Left lobe of liver (tissue), 2 donors: Measurements from ENCODE around the gene LRRC23. TPM values are rescaled to one million over a fixed set of nuclear protein-coding genes. Genes with fewer than 3 reads are reported as not detected.

Experiments
- ATAC-seq: fragments of 200-7000 bp; cut with Tn5 transposase; one replicate; pipeline ENCODE4 v1.9.1; 2020; ENCODE audit warnings: mild to moderate bottlenecking, moderate library complexity
- DNase-seq: peaks from one replicate; pipeline ENCODE4 v3.0.0-alpha.2; 2020; ENCODE audit warnings: low spot score
- total RNA-seq: library from RNA; stranded (reverse); gene quantifications from one replicate; pipeline ENCODE4 v1.2.1, GENCODE V29; 2021
- donor health status: DM: no; HTN: no; CAD: no; lungs with moderate emphysema.
- donor health status: DM: no; HTN: yes; CAD: no.

LRRC23 gene
- total RNA-seq, 1 donor from 2014 or later, result 1.9 TPM

DNA sequence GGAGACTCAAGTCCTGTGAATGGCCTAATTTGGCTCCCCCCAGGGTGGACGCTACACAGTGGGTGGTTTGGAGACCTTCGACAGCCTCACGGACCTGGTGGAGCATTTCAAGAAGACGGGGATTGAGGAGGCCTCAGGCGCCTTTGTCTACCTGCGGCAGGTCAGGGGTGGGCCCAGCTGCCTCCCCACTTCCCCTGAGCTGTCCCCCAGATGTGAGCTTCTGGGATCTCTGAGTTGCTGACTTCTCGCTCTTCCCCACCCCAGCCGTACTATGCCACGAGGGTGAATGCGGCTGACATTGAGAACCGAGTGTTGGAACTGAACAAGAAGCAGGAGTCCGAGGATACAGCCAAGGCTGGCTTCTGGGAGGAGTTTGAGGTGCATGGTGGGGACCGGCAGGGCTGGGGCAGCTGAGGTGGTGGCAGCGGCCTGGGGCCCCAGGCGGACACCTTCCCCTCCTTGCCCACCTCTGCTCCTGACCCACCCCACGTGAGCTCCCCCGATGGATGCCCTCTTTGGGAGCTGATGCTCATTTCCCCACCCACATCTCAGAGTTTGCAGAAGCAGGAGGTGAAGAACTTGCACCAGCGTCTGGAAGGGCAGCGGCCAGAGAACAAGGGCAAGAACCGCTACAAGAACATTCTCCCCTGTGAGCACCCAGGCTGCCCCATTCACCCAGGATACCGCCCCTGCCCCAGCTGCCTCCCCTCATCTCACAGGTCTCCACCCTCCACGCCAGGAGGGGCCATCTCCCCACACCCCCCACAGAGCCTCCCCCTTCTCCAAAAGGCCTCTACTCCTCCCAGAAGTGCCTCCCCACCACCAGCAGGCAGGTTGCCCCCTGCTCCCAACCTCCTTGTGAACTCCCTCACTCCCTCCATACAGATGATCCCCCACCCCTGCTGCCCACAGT, 50.7 kb downstream of the LRRC23 start:
- ATAC-seq (no peak), DNase-seq (no peak)

DNA sequence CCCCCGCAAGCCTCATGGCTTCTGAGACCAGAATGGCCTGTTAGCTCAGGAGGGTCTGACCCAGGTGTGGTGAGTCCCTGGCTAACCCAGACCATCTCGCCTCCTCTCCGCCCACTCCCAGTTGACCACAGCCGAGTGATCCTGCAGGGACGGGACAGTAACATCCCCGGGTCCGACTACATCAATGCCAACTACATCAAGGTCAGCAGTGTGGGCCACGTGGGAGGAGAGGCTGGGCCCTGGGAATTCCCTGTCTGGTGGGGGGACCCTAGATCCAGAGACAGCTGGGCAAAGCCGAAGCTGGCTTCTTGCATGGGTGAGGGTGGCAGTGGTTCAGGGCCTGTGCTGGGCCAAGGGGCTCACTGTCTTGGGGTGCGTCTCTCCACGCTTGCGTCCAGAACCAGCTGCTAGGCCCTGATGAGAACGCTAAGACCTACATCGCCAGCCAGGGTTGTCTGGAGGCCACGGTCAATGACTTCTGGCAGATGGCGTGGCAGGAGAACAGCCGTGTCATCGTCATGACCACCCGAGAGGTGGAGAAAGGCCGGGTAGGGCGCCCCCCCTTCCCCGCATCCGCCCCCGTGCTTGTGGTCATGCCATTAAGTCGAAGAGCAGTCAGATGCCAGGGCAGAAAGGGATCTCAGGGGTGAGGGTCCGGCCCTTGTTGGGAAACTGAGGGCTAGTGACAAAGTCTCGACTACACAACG, 51.6 kb downstream of the LRRC23 start:
- ATAC-seq (no peak), DNase-seq (no peak)

DNA sequence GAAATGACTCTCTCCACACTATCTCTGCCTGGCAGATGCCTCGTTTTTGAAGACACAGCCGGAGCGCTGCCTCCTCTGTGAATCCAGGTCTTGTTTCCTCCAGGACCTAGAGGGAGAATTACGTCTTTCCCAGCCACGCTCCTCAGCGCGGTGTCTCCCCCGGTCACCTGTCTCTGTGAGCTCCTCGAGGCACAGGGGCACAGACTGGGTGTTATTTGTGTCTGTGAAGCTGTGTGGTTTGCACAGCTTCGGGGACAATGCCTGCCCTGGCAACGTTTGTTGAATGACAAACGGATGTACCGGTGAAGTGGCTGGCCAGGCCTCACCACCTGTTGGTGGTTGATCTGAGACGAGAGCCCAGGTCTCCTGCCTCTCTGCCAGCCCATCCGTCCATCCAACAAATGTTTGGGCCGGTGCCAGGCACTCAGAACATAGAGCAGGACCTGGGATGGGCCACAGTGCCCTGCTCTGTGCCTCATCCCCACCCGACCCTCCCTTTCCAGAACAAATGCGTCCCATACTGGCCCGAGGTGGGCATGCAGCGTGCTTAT, 52.6 kb downstream of the LRRC23 start:
- DNase-seq, result no peak
- no peak for ATAC-seq

DNA sequence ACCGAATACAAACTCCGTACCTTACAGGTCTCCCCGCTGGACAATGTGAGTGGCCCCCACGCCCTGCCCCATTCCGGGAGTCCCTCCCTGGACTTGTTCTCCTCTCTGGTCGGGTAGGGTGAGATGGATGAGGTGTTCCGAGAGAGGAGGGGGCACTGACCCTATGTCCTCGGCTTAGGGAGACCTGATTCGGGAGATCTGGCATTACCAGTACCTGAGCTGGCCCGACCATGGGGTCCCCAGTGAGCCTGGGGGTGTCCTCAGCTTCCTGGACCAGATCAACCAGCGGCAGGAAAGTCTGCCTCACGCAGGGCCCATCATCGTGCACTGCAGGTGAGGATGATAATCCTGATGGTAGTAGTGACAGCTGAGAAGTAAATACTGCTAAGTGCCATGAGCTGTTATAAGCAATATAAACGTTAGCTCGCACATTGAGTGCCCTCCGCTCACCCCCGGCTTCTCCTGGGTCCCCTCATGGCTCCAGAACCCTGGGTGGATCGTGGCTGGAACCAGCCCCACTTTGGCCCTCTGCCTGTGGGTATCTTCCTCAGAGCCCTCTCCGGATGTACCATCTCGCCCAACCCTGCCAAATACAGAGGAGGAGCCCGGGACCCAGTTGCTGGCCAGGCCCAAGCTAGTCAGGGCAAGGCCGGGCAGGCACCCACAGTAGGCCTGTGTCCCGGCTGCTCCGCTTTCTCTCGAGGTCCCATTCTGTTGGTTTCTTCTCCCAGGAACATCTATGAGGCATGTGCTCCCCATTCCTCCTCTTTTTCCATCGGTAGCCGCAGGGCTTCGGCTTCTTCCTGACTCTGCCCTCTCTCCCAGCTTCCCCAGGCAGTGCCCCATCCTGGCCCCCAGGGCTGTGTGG, 53.4 kb downstream of the LRRC23 start:
- DNase-seq (peak; percentile 46), ATAC-seq (no peak)

DNA sequence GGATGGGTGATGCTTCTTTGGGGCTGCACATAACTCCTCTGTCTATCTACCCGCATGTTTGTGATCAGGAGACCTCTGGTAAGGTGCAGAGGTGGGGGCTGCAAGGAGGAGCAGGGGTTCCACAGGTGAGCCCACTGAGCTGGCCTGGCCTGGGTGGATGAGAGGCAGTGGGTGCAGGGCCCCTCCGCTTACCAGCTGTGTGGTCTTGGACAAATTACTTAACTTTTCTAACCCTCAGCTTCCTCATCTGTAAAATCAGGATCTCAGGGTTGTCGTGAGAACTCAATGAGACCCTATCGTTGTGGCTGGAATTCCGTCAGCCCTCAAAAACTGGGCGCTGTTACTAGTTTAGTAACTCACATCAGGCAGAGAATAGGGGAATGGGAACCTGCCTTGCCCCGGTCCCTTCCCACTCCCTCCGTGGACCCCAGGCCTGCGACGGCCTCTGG, 54.0 kb downstream of the LRRC23 start:
- ATAC-seq (no peak), DNase-seq (no peak)

DNA sequence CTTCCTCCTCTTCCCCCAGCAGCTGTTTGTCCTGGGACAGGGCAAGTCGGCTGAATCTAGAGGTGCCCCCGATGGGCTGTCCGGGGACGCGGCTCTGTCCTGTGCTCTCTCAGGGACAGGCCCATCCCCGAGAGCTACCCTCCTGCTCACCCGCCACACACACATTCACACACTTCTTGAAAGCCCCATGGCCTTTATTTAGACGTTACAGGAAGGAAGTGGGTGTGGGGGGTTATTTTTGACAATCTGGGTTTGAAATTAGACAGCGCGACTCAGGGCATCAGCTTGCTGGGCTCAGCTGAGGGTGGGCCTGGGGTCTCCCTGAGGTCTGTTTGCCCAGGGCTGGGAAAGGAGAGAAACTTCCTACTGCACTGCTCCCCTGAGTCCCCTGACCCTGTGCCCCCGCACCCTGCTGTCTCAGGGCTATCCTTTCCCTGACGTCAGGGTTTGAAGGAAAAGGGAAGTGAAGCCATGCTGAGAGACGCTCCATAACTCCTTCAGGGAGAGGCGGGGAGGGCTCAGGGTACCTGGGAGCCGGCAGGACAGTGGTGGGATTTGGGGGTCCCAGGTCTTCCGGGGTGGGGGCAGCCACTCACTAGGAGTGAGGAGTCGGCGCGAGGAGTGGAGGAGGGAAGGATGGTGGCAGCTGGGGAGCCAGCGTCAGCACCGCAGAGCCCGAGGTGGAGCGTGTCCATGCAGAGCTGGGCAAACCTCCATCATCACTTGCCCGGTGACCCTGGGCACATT, 54.6 kb downstream of the LRRC23 start:
- ATAC-seq (no peak), DNase-seq (peak; percentile 48)

DNA sequence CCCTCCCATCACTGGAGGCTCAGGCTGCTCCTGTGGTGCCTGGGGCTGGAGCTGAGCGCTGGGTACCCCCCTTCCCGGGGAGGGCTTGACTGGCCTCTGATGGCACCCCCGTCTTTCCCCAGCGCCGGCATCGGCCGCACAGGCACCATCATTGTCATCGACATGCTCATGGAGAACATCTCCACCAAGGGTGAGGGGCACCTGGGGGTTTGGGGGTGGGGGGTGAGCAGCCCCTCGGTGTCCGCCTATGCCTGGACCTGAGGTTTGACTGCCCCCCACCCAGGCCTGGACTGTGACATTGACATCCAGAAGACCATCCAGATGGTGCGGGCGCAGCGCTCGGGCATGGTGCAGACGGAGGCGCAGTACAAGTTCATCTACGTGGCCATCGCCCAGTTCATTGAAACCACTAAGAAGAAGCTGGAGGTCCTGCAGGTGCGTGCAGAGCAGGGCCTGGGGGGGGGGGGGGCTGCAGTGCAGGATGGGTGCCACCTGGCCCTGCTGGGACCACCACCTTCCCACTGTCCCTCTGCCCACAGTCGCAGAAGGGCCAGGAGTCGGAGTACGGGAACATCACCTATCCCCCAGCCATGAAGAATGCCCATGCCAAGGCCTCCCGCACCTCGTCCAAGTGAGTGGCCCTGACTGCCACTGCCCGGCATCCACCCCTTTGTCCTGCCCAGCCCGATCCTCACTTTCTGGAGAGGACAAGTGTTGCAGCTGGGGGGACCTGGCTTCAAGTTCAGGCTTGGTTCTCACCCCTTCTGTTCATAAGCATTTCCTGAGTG, 55.4 kb downstream of the LRRC23 start:
- DNase-seq (no peak), ATAC-seq (no peak)

DNA sequence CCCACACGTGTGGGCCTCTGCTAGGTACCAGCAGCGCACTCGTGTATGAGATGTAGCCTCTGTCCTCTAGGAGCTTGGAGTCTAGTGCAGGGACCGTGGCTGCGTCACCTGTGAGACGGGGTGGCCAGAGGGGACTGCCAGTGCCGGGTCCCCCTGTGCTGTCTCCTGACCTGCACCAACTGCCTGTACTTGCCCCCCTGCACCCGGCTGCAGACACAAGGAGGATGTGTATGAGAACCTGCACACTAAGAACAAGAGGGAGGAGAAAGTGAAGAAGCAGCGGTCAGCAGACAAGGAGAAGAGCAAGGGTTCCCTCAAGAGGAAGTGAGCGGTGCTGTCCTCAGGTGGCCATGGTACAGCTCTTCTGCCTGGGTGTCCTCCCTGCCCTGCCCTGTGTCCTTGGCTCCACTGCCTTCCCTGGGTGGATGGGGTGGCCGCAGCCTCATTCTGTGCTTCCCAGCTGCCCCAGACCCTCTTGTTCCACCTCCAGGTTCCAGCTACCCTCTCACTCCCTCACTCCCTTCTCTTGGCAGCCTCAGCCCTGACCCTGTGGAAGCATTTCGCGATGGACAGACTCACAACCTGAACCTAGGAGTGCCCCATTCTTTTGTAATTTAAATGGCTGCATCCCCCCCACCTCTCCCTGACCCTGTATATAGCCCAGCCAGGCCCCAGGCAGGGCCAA, 56.1 kb downstream of the LRRC23 start:
- DNase-seq (peak; percentile 53), ATAC-seq (peak; percentile 46)

DNA sequence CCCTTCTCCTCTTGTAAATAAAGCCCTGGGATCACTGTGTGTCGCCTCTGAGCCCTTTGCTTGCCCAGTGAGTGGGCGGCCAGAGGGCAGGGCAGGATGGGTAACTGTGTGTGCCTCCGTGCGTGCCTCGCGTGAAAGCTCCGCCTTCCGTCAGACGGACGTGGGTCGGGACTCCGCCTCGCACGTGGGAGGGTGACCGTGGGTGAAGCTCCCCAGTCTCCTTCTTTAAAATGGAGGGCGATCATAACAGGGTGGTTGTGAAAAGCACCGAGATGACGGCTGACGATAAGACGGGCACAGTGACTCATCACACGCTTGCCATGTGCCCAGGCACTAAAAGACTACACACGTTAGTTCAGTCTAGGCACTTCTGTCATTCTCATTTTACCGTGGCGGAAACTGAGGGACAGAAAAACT, 56.7 kb downstream of the LRRC23 start:
- peak; percentile 76 for ATAC-seq
- DNase-seq, result peak; percentile 83

DNA sequence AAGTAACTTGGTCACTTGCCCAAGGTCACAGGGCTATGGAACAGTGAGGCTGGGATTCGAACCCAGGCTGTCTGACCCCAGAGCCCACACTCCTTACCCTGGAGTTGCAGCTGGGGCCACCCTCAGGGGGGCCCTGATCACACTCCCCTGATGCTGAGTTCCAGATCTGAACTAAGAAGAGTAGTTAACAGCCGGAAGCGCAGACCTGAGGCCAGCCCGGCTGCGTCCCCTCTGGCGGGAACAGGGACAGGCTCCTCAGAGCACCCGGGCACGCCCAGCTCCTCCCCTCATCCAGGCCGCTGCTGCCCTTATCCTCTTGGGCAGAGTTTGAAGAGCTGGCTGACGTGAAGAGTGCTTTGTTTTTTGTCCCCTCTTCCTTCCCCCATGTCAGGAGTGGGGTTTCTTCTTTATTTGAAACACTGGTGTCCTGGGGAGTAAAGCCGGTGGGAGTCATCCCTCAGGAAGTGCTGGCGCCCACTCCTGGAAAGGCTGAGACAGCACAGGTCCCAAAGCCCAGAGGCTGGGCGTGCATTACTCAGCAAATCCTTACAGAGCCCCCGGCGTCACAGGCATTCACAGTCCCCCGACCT, 57.2 kb downstream of the LRRC23 start:
- DNase-seq, result peak; percentile 54
- ATAC-seq, result peak; percentile 39

DNA sequence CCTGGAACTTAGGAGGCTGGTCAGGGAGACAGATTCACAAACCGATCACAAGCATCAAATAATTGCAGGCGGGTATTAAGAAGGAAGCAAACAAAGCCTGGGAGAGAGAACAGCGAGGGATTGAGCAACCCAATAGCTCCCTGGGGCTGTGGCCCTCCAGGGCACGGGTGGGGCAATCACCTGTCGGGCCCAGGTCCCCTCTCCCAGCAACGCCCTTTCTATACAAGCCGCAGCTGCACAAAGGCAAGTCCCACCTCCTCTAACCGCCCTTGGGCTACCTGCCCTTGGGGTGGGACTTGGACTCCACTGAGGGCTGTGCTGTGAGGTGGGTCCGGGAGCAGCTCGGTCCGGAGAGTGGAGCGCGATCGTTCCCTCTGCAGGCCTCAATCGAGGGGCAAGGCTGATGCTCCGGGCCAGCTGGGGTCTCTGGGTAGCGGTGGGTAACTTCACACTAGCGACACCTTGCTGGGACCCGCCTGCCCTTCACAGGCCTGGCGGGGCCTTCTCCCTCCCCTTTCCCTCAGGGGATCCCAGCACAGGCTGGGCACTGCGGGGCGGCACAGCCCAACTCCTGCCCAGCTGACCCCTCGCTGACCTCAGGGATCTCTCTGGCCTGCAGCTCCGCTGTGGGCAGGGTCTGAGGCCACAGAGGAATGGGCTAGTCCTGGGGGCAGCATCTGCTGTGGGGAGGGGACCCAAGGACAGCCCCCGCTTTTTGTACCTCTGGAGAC, 57.8 kb downstream of the LRRC23 start:
- ATAC-seq, result peak; percentile 8
- peak; percentile 48 for DNase-seq

DNA sequence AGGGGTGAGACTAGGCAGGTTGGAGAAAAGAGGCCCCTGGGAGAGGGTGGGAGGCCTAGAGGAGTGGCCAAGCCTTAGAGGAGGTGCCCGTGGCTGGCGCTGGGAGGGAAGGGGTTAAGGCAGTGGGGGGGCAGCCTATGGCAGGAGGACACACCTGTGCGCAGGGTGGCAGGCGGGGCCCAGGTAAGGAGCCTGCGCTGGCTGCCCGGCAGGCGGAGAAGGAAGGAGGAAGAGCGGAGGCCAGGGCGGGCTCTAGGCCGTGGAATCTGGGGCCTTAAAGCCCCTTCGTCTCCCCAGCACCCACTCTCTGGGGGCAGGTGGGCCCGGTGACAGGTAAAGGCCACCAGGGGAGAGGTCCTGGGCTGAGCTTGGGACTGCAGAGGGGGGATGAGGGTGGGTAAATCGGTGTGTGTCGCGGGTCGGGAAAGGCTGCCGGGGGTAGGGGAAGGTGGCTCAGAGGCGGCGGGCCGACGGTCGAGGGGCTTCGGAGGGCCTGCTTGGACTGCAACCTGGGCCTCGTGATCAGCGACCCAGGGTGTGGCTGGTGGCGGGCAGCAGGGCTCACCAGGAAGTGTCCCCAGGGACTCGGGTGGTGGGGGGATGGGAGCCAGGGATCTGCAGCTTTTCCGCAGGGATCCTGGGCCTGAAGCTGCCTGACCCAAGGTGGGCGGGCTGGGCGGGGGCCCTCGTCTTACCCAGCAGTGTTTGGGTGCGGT, 58.6 kb downstream of the LRRC23 start:
- ATAC-seq, result no peak

More for the DNA sequence above, 58.6 kb downstream of the LRRC23 start:
- DNase-seq, result peak; percentile 50

Other genes with a start within 250 kb of the LRRC23 start
- gene ING4, start 241.7 kb upstream of the LRRC23 start, total RNA-seq, result 14.4 TPM
- 20.3 TPM for gene ZNF384, start 215.4 kb upstream of the LRRC23 start, total RNA-seq
- not detected for gene PIANP, start 204.0 kb upstream of the LRRC23 start, total RNA-seq
- gene COPS7A, start 180.8 kb upstream of the LRRC23 start, total RNA-seq, result 31.1 TPM
- gene MLF2, start 151.7 kb upstream of the LRRC23 start, total RNA-seq, result 133 TPM
- gene PTMS, start 138.5 kb upstream of the LRRC23 start, total RNA-seq, result 406 TPM
- 2.8 TPM for gene LAG3, start 132.3 kb upstream of the LRRC23 start, total RNA-seq
- 22.7 TPM for gene CD4, start 115.3 kb upstream of the LRRC23 start, total RNA-seq
- 1.3 TPM for gene GPR162, start 83.0 kb upstream of the LRRC23 start, total RNA-seq
- 1.4 TPM for gene P3H3, start 76.4 kb upstream of the LRRC23 start, total RNA-seq
- gene GNB3, start 63.9 kb upstream of the LRRC23 start, total RNA-seq, result 0.08 TPM
- 0.58 TPM for gene CDCA3, start 53.5 kb upstream of the LRRC23 start, total RNA-seq
- 48.0 TPM for gene USP5, start 52.7 kb upstream of the LRRC23 start, total RNA-seq
- gene TPI1, start 37.3 kb upstream of the LRRC23 start, total RNA-seq, result 300 TPM
- 4.7 TPM for gene SPSB2, start 31.5 kb upstream of the LRRC23 start, total RNA-seq
- 3.6 TPM for gene ENO2, start 9.8 kb downstream of the LRRC23 start, total RNA-seq
- gene ATN1, start 23.1 kb downstream of the LRRC23 start, total RNA-seq, result 22.0 TPM
- not detected for gene RNU7-1, start 39.0 kb downstream of the LRRC23 start, total RNA-seq
- 86.3 TPM for gene C12orf57, start 39.2 kb downstream of the LRRC23 start, total RNA-seq
- gene PTPN6, start 46.5 kb downstream of the LRRC23 start, total RNA-seq, result 17.8 TPM
- gene PHB2, start 65.8 kb downstream of the LRRC23 start, total RNA-seq, result 129 TPM
- gene EMG1, start 66.1 kb downstream of the LRRC23 start, total RNA-seq, result 16.1 TPM
- 54.3 TPM for gene LPCAT3, start 113.7 kb downstream of the LRRC23 start, total RNA-seq
- 1,760 TPM for gene C1S, start 155.9 kb downstream of the LRRC23 start, total RNA-seq
- 1,748 TPM for gene C1R, start 187.6 kb downstream of the LRRC23 start, total RNA-seq
- 243 TPM for gene C1RL, start 204.4 kb downstream of the LRRC23 start, total RNA-seq
- gene RBP5, start 224.1 kb downstream of the LRRC23 start, total RNA-seq, result 154 TPM
- 48.4 TPM for gene CLSTN3, start 225.5 kb downstream of the LRRC23 start, total RNA-seq